Stimulated activated CD4-positive, alpha-beta T cell treated with anti-CD3 and anti-CD28 coated beads, TNF-alpha, amount 100 ng/mL, for 24 hours (primary cell): ENCODE measurements around the gene PRSS23.

Source experiments
- DNase-seq, 3 experiments: peaks; one replicate each; pipeline ENCODE4 v3.0.0-alpha.2; 2020; ENCODE audit warnings: low read depth in 3 of 3

PRSS23 gene

GRCh38 chr11:86790195-86790725 lies 10.1 kb upstream of the PRSS23 start:
- DNase-seq, result no peak

DNA sequence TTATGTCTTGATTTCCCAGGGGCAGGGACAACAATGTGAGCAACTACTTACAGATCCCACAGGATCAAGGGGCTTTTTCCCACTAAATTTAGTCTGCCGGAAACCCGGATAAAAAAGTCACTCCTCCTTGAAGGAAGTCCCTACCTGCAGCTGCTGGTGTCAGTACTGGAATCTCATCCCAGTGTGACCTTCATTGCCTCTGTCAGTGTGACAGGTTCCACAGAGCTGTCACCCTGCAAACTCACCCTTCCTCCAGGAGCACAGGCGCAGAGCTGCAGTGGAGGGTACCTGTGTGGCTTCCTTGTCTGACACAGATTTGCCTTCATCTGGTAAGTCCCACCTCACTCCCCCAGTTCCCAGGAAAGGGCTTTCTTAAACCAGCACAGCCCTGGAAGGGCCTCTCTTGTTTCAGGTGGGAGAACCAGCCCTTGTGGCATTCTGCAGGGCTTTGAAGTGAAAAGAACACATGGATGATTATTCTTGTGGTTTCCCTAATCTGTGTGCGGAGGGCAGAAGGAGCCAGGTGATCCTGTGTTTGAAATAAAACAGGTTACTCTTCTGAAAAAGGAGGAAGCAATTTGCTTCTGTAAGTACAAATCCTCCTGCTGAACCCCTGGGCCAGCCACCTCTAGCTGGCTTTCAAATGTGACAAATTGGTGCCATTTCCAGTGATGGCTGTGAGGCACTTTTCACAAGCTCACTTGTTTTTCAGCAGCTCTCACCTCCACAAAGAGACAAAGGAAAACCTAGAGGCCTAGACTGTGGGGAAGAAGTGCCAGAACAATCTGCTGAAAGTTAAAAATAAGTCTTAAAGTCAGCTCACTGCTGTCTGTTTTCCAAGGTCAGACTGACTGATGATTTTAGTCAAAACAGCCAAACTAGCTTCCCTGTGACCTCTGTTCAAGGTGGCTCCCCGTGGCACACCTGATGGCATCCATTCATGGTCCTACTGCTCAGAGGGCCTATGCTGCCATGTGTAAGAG lies 9.2 kb upstream of the PRSS23 start:
- no peak for DNase-seq

DNA sequence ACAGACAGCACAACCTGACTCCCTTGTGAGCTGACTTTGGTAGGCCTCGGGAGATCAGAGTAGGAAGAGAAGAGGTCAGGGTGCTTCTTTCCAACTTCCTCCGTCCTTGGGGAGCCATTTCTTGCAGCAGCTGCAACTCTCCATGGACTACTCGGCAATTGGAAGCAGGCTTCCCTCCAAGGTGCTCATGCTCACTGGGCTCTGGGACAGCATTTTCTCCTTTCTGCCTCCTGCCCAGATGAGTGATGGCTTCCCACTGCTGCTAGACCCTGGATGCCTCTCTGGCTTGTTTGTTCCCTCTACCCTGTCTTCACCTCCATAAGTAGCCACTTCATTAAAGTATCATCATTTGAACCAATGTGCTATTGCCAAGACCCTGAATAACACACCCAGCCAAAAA lies 8.2 kb upstream of the PRSS23 start:
- DNase-seq, result no peak

DNA sequence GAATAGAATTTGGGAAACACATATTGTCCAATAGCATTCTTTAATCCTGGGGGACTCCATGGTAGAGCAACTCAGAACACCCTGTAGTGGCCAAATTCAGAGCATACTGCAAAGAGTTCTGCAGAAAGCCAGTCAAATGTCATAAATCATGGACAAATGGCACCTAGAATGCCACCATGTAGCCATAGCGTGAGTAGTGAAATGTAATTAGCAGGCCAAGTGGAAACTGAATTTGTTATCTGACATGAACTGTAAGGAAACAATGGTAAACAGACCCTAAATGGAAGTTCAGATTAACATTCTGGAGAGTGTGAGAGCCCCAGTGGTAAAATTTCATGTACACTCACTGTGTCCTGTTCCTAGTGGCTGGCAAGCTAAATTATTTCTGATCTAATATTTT lies 7.0 kb upstream of the PRSS23 start:
- no peak for DNase-seq

- no peak for DNase-seq
These were observed 4.8 kb upstream of the PRSS23 start for GRCh38 chr11:86795511-86795910.

GRCh38 chr11:86795949-86796348 lies 4.4 kb upstream of the PRSS23 start:
- DNase-seq, result no peak

DNA sequence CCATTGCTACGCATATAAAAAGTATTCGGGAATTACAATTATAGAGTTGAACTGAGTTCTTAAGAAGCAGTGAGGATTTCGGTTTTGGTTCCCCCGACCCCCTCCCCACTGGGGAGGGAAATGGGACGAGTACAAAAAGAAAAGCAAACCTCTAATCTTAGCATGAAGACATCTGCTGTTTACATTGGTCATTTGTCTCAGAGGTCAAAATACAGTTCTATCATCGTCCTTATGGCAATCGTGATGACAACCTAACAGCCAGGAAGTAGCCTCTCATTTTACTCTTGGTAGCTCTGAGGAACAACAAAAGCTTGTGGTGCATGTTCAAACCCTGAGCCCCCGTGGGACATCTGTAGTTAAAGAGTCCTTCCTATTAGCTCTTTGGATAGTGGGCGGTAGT lies 3.2 kb upstream of the PRSS23 start:
- no peak for DNase-seq

GRCh38 chr11:86798988-86799387 lies 1.4 kb upstream of the PRSS23 start:
- no peak for DNase-seq

GRCh38 chr11:86799680-86800075 lies 664 bp upstream of the PRSS23 start:
- DNase-seq, result no peak

- no peak for DNase-seq
These were observed 574 bp downstream of the PRSS23 start for GRCh38 chr11:86800960-86801272.

DNA sequence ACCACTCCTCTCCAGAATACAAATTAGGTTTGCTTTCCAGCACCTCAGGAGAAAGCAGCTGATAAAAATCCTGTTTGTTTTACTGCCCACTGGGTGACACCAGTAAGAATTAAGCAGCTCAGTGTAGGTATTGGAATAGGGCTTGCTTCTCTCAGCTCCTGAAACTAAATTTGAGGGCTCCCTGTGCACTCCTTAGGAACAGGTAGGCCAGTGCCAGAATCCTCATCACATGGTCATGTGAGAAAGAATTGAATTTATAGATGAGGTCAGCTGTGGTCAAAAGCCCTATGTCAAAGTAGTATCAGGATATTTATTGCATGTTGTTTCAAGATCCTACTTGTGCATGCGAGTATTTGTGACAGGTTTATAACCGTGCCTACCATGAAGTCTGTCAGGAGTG lies 1.0 kb downstream of the PRSS23 start:
- no peak for DNase-seq

- DNase-seq, result no peak
These were observed 1.8 kb downstream of the PRSS23 start for GRCh38 chr11:86802146-86802545.

DNA sequence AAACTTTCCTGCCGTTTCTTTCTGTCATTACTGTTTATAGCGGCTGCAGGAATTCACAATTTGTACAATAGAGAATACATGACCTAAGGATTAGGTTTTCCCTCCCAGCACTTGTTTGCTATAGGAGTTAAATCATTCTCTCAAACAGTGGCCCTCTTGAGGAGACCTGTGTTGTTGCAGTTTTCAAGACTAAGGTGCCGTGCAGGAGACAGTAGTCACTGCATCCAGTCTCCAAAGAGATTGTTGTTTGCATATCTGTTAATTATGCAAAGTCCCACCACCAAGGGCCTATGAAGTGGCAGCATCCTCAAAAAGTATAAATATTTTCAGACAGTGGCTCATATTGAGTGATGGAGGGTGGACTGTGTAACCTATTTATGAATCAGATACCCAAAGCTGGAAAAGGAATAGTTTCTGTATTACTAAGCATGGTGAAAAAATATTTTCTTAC lies 2.3 kb downstream of the PRSS23 start:
- DNase-seq, result peak in 1 of 3 experiments; percentile 16

DNA sequence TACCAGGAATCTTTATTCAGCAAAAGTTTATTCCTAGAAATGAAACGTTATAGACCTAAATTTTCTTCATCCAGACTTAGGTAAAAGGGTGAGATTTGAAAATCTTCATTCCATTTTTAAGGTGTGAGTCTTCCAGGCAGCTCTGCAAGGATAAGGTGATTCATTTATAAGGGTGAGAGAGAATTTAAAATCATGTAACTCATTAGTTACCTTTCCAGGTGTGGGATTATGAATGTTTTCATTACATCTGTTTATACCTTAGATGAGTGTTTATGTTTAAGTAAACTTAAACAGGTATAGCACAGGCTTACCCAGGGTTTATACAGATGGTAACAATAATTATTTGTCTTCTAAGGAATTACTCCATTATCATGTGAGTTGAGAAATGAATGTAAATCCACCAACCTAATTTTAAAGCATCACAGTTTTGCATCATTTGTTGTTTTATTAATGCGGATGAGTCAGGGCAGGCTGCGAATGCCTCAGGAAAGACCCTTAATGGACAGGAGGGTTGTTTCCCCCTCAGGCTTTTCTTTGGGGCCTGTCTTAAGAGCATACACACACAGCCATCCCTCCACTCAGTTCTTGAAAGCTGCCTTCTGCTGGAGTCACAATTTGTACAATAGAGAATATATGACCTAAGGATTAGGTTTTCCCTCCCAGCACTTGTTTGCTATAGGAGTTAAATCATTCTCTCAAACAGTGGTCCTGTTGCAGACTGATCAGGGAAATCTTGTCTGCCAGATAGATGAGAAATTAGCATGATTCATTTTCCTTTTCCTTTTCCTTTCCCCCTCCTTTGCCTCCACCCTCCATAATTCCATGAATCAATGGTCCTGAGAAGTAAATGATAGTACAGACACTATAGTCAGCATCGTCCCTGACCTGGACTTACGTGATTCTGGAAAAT lies 3.0 kb downstream of the PRSS23 start:
- no peak for DNase-seq

GRCh38 chr11:86804951-86805350 lies 4.6 kb downstream of the PRSS23 start:
- no peak for DNase-seq

- DNase-seq, result peak in 1 of 3 experiments; percentile 32
These were observed 5.5 kb downstream of the PRSS23 start for GRCh38 chr11:86805873-86806310.

GRCh38 chr11:86806903-86807302 lies 6.6 kb downstream of the PRSS23 start:
- no peak for DNase-seq

DNA sequence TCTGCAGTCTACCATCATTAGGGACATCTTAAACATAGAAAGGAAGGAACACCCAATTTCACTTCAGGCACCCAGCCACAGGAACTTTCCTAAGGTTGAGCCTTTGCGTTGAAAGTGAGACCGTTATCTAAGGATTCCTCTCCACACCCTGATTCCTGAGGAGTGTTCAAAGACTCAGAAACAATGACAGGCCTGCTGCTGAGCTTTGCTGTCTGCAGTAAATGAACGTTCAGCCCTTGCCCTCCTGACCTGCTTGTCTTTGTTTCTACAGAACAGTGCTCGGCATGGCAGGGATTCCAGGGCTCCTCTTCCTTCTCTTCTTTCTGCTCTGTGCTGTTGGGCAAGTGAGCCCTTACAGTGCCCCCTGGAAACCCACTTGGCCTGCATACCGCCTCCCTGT lies 7.0 kb downstream of the PRSS23 start:
- no peak for DNase-seq

- DNase-seq, result no peak
These were observed 9.2 kb downstream of the PRSS23 start for GRCh38 chr11:86809561-86809960.

- no peak for DNase-seq
These were observed 9.9 kb downstream of the PRSS23 start for GRCh38 chr11:86810288-86810687.

- no peak for DNase-seq
These were observed 11.4 kb downstream of the PRSS23 start for GRCh38 chr11:86811637-86812321.

- DNase-seq, result no peak
These were observed 12.0 kb downstream of the PRSS23 start for GRCh38 chr11:86812322-86812670.
